Right forelimb (tissue), 1 donor: ENCODE results near the gene PLSCR4.

Experiments used
- DNase-seq: peaks from one replicate; pipeline ENCODE4 v3.0.0-alpha.2; 2018

The PLSCR4 gene

GRCh38 chr3:146159616-146160320 is 91.1 kb downstream of the PLSCR4 start:
- no peak for DNase-seq

GRCh38 chr3:146159037-146159436 is 91.9 kb downstream of the PLSCR4 start:
- DNase-seq = no peak

- DNase-seq = no peak
Observed at GRCh38 chr3:146157325-146158060, 93.4 kb downstream of the PLSCR4 start.

- DNase-seq = no peak
Observed at GRCh38 chr3:146156666-146157314, 94.1 kb downstream of the PLSCR4 start.

GRCh38 chr3:146156095-146156494 is 94.8 kb downstream of the PLSCR4 start:
- DNase-seq = no peak

GRCh38 chr3:146154995-146155394 is 95.9 kb downstream of the PLSCR4 start:
- no peak for DNase-seq

GRCh38 chr3:146154316-146154715 is 96.6 kb downstream of the PLSCR4 start:
- DNase-seq = no peak

GRCh38 chr3:146153429-146153828 is 97.5 kb downstream of the PLSCR4 start:
- no peak for DNase-seq

- DNase-seq = no peak
Observed at GRCh38 chr3:146152834-146153233, 98.1 kb downstream of the PLSCR4 start.

- no peak for DNase-seq
Observed at GRCh38 chr3:146148468-146148931, 102.4 kb downstream of the PLSCR4 start.

- DNase-seq = no peak
Observed at GRCh38 chr3:146145642-146146041, 105.3 kb downstream of the PLSCR4 start.

- no peak for DNase-seq
Observed at GRCh38 chr3:146142757-146143156, 108.1 kb downstream of the PLSCR4 start.
